NCI-H748 treated with DMSO at 0.1 percent for 48 hours (cell line): ENCODE measurements around the gene TBCD.

Experiments used
- DNase-seq: peaks from one replicate; lab custom pipeline; 2025; lab: John Stamatoyannopoulos, UW

Gene TBCD

DNA sequence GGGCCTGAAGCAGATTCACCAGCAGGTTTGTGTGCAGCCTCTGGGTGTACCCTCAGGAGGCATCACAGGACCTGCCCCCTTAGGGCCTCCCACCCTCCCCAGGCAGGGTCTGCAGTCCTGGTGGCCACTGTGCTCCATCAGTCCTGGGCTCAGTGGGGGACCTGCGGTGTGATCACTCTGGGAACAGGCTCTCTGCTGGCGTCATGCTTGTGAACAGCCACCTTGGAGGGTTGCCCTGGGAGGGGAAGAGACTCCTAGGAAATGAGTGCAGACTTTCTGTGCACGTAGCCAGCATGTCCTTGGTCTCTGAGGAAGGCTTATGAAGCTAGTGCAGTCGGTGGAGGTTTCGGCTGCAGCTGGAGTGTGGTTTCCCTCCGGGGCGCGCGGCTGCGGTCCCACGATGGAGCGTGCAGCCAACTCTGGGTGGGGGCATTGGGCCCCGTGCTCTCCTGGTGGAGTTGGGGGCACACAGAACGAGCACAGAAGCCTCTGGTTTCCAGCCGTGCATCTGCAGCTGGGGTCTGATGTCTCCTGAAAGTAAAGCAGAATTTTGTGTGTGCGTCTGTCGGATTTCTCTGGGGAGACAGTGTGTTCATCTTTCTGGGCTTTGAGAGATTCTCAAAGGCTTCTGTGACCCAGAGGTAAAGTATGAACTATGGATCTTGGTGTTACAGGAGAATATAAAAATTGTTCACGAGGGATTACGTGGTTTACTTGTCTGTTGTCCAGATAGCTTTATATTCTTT, 156.1 kb downstream of the TBCD start:
- no peak for DNase-seq

DNA sequence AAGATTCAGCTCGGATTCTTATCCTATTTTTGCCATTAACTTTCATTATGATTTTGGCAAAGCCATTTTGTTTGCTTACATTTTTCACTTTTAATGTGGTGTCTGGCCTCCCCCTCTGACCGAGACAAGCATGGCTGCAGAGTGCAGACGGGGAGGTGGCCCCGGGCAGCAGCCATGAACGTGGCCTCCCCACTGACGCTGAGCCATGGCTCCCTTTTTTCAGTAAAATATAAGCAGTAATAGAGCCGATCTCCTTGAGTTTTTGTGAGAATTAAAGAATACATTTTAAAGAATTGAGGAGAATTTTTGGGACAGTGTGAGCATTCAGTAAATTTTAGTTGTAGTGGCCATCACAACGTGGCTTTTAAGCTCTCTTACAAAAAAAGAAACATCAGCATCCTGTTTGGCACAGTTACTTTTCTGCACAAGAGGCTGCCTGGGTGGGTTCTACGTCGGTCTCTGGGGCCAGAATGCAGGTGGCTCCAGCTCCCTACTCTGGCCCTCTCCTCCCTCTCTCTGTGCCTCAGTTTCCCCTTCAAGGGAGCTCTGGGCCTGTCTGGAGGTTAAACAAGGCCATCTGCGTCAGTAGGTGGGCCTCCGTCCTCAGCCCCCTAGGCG, 156.8 kb downstream of the TBCD start:
- DNase-seq: no peak

DNA sequence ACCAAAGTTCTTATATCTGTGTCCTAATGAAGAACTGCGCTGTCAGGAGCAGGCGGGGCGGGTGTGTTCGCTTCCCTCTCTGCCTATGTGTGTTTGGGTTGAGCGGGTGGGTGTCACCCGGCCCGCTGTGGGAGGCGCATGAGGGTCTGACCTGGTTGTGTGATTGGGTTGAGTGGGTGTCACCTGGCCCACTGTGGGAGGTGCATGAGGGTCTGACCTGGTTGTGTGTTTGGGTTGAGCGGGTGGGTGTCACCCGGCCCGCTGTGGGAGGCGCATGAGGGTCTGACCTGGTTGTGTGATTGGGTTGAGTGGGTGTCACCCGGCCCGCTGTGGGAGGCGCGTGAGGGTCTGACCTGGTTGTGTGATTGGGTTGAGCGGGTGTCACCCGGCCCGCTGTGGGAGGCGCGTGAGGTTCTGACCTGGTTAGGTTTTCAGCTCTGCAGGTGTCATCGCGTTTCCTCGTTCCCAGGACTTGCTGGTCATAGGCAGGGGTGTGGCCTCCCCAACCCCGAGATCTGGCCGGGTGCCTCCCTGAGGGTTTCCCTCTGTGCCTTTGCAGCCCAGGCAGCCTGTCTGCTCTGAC, 157.5 kb downstream of the TBCD start:
- DNase-seq: no peak

DNA sequence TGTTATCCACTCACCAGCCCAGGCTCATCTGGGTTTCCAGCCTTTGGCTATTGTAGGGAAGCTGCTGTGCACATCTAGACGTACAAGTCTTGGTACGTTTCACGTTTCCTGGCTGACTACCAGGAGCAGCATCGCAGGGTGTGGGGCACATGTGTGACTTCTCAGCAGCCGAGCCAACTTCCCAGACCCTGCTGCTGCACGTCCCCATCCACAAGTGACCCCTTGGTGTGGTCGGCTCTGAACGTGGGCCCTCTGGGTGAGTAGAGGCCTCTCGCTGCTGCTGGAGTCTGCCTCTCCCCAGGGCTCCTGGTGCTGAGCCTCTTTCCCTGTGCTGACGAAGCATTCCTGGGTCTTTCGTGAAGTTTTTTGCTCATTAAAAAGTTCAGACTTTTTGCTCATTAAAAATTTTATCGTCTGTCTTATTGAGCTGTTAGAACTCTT, 158.2 kb downstream of the TBCD start:
- DNase-seq: no peak

DNA sequence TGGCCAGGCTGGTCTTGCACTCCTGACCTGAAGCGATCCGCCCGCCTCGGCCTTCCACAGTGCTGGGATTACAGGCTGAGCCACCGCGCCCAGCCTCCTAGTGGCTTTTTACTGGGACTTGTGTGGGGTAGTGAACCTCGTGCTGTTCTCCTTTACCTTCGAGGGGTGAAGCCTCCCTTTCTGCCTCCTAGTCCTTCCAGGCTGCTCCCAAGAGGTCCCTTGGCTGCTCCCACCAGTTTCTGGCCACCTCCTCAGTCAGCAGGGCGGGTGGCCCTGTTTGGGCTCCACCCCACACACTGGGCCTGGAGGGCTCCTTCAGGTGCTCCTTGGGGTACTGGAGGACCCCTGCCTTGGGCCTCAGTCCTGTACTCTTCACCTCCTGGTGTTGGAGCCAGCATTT, 158.9 kb downstream of the TBCD start:
- DNase-seq: no peak

DNA sequence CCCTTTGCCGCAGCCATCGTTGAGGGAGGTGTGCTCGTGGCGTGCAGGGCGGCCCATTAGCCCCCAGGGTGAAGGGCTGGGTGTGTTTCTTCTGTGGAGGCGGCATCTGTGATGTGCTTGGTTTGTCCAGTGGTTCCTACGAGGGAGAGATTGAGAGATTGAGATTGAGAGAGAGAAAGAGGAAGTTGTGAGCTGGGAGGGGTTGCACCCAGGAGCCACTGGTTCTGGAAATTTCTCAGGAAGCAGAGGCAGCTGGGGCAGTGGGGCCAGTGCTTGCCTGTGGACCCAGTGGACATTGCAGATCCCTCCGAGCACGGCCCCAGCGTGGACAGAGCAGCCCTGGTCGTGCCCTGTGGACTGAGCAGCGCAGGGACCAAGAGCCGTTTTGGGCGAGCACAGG, 160.0 kb downstream of the TBCD start:
- no peak for DNase-seq

DNA sequence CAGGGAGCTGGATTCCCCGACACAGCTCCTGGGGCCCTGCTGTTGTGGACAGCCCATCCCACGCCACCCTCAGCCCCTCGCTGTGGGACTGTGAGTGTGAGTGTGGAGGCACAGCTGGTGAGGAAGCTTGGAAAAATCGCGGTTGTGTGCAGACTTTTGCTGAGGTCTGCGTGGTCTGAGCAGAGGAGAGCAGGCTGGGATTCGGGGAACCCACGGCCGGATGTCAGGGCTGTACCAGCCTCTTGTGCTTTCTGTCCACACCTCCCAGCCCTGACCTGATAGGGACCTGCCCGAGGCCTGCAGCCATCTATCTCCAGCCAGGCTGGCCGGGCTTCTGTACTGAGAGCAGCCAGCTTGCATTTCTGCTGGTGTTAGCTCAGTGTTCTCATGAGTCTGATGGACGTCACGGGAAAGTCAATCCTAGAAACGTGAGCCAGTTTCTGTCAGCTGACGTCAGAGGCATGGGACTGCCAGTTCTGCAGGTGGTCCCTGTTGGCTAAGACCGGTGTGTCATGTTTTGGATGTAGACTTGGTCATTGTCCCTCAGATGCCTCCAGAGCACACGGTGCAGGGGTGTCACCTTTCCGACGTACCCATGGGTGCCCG, 160.7 kb downstream of the TBCD start:
- no peak for DNase-seq

DNA sequence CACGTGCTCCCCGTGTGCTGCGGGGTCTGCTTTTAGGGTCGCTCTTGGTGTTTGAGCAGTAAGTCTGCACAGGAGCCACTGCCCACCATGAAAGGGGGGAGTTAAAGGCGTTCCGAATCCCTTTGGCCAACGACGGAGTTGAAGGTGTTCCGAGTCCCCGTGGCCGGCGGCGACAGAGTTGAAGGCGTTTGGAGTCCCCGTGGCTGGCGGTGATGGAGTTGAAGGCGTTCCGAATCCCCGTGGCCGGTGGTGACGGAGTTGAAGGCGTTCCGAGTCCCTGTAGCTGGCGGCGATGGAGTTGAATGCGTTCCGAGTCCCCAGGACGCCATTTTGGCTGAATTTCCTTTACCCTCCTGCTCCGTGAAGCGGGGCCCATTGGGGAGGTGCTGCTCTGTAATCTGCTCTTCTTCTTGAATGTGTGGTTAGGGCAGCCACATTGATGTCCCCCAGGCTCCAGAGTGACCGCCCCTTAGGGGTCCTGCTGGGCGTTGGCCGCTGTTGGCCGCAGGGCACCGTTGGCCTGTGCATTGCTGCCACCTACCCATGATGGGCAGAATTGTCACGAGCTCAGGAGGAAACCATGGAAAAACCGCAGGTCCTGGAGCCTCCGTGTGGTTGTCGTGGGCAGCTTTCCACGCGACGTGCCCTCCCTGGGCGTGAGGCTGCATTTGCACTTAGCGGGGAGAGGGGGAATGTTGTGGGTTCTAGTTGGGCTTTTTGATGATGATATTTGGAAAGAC, 161.6 kb downstream of the TBCD start:
- no peak for DNase-seq

DNA sequence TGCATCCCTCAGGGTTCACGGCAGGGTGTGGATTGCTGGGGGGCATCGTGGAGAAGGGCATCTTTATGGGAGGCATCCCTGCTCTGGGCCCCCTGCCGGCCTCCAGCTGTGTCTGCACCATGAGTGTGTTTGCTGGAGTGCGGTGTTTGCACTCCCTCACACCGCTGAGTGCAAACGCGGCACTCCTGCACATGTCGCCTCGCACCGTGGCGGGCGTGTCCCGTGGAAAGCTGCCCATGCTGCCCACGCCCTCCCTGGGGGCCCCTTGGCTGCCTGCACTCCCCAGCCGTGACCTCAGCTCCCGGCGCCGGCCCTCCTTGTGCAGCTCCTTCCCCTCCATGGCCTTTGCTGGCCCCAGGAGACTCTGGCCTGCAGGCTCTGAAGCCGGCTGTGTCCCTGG, 162.5 kb downstream of the TBCD start:
- DNase-seq: no peak

DNA sequence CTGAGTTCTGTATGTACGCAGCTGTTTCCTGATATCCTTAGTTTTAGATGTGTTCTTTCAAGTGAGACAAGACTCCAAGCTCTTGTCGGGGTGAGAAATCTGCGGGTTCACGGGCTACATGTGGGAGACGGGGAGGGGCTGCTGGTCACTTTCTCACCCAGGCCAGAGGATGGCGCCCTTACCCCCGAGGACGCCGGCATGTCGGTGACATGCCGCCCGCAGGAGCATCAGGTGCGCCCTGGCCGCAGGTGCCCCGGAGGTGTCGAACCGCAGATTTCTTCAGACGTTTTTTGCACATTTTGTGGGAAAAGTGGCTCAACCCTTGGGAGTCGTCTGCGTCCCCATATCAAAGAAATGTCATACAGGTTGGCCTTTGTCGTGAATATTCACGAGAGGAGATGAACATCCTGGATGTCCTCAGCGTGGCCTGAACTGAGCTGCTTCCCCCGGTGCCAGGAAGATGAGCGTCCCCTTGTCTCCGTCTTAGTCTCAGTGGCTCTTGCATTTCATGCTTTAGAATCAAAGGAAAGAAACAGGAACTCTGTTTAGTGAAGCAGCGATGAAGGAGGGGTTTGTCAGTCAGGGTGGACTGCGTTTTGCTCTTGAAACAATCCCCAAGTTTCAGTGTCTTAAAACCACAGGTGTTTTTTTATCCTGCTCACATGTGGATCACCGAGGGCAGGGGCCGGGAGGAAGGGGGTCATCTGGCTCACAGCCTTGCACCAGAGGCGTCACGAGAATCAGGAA, 163.3 kb downstream of the TBCD start:
- no peak for DNase-seq

DNA sequence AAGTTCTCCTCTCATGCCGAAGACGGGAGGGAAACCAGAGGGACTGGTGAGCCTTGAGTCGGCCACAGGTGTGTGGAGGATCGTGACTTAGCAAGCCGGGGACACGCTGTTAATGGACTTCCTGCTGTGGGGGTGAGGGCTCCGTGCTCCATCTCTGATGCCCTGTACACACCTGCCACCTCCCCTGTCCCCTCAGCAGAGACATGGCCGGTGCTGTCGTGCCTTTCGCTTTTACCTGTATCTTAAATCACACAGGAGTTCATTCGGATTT, 163.8 kb downstream of the TBCD start:
- no peak for DNase-seq

DNA sequence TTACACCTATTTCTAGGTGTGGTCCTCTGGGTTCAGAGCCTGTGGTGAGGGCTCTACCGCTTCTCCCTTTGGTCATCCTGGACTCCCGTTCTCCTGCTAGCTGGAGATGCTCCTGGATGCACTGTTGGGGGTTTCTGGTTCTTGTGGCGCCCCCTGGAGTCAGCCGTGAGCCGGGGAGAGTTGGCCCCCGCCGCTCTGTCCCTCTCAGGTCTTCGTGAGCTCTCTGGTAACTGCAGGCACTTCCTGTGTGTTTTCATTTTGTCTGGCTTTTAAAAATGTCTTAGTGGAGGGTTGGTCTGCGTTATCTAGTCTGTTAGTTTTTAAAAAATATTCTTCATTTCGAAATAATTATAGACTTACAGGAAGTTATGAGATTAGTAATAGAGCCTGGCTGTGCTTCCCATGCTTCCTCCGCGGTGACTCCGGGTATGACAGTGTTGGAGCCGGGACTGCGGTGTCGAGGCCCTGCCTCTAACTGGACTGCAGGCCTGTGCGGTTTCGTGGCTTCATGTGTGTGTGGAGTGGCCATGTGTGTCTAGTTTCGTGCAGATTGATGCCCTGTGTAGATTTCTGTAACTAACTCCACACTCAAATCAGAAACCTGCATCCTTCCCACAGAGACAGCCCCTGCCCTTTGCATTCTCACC, 166.0 kb downstream of the TBCD start:
- DNase-seq: no peak

DNA sequence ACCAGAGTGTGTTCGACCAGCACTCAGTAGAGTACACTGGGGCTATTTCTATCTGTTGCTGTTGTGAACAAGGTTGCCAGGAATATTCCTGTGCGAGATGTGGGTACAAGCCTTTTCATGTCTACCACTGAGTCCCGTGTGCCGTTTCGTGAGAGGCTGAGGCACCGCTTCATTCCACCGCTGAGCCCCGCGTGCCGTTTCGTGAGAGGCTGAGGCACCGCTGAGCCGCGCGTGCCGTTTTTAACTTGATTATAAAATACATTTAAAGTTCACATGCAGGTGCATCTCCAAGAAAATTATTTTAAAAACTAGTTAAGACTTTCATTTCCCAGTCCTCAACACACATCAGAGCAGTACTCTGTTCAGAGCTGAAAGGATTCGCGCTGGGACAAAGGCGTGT, 166.6 kb downstream of the TBCD start:
- no peak for DNase-seq

DNA sequence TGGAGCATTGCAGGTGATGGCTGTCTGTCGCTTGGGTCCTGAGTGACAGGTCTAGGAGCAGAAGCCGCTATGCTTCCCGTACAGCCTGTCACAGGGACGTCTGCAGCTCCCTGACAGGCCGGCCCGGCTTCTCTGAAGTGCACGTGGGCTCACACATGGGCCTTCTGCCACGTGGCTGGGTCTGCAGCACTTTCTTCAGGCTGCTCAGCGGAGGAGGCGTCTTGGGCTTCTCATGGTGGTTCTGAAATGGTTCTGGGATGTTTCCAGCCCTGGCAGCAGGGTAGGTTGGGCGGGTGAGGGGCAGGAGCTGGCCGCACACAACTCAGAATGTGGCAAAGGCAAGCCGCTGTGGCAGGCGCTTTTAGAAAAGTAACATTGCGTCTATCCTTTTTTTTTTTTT, 168.3 kb downstream of the TBCD start:
- no peak for DNase-seq

DNA sequence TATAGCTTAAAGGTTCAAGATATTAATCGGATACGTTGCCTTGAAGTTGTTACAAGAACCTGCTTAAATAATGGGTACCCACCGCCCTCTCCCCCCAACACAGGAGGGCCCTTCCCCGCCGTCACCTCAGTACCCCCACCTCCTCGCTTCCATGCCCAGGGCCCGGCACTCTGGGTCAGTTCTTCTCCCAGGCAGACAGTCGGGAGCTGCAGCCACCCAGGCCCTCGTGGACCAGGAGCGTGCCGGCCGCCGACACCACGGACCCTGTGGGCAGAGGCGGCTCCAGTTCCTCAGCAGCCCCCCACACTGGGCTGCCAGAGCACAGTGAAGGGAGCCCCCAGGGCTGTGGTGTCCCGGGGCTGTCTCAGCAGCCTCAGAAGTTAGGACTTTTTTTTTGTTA, 168.8 kb downstream of the TBCD start:
- no peak for DNase-seq

DNA sequence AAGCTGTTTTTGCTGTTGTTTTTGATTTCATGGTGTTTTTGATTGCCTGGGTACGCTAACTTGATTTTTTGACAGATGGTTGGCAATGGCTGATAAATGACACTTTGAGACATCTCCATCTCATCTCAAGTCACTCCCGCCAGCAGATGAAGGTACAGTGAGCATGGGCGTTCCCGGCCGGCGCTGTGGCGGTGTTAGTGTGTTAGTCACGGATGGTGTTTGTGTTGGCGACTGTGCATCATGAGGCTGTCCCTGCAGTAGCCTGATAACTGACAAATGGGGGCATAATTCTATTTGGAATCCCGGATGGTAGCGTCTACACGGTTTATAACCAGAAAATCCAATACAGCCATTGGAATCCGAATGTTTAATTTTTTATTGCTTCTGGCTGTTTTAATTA, 169.6 kb downstream of the TBCD start:
- DNase-seq: no peak

DNA sequence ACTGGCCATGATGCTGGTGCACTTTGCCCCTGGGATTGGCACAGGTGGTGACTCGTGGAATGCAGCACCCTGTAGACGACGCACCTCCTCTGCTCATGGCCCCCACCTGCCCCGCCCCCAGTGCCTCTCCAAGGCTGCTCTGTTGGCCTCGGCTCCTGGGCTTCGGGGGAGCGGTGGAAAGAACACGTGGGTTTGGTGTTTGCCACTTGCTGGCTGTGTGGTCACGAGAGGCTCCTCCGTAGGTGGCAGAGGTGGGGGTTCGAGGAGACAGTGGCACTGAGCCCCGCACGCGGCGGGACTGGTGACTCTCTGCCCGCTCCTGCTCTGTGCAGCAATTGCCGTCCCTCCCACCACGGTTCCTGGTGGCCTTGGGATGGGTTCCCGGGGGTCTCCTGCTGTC, 170.8 kb downstream of the TBCD start:
- no peak for DNase-seq

DNA sequence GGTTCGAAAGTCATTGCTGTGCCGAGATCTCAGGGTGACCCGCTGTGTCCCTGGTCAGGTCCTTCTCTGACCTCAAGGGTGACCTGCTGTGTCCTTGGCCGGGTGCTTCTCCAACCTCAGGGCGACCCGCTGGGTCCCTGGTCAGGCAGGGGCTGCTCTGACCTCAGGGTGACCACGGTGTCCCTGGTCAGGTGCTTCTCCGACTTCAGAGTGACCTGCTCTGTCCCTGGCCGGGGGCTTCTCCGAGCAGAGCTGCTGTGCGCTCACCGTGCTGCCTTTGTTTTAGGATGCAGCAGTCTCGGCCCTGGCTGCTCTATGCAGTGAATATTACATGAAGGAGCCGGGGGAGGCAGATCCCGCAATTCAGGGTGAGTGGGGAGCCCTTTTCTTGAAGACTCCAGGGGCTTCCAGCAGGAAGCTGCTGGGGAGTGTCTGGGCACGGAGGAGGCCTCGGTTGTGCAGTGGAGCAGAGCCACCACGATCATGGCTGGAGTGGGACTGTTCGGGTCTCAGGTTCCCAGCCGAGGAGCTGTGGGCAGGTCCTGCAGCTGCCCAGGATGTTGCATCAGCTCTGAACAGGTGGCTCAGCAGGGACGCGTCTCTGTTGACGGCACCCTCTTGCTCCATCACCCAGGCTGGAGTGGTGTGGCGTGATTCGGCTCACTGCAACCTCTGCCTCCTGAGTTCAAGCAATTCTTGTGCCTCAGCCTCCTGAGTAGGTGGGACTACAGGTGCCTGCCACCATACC, 171.7 kb downstream of the TBCD start:
- DNase-seq: no peak

DNA sequence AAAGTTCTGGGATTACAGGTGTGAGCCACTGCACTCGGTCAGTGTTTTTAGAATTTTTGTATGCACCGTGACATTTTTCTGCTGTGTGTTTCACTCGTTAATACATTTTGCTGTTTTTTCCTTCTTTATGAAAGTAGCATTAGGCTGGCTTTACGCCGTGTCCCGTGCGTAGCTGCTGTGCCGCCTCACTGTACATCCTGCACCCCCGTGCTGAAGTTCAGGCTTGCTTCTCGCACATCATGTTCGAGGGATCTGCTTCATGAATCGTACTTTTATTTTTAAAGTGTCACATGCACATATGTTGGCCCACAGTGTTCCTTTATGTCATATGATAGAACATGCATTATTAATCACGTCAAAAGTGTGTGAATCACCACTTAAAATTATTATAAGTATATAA, 172.3 kb downstream of the TBCD start:
- DNase-seq: no peak

DNA sequence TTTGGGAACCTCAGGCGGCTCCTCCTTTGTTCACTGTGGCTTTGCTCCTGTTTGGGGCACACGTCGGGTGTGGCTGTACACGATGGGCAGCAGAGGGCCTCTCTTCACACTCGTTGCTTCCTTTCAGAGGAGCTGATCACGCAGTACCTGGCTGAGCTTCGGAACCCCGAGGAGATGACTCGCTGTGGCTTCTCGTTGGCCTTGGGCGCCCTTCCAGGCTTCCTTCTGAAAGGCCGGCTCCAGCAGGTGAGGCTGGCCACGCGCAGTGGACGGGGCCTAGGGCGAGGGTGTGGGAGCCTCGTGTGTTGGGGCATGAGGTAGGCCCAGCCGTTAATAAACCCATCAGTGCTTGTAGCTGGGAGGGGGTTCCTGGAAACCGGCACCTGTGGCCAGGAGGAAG, 172.9 kb downstream of the TBCD start:
- no peak for DNase-seq

DNA sequence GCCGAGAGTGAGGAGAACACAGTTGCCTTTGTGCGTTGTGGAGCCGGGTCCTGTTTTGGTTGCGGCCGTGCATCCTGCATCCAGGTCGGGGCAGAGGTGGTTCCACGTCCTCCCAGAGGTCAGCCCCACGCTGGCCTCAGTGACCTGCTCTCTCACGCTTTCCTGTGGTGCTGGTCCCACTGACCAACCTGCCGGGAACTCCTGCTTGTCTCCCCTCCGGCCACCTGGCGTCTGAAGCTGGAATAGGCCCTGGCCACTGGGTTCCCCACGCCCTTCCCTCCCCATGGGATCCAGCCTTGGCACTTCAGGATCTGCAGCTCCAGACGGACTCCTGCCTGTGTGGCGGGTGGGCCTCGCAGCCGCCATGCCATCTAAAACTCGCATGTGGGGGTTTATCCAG, 173.5 kb downstream of the TBCD start:
- DNase-seq: no peak
